Activated CD4-positive, alpha-beta T cell treated with anti-CD3 and anti-CD28 coated beads, Interleukin-2, amount 10 ng/mL, durations not matched to agents 7 days and 5 days (primary cell): ENCODE results near the gene SLC30A2. TPM values are rescaled to one million over a fixed set of nuclear protein-coding genes. Genes with fewer than 3 reads are reported as not detected.
A peak's percentile ranks its signal among the peaks of the same experiment; 100 is the strongest.

Experiments
- CTCF ChIA-PET: fragments of 350-600 bp; sonication (Branson Sonifier 250); formaldehyde crosslinking; loops from one replicate; lab custom pipeline; 2021; ENCODE audit warnings: antibody characterized with exemption; lab: Charles Lee
- POLR2A ChIA-PET: fragments of 350-600 bp; sonication (Branson Sonifier 250); formaldehyde crosslinking; loops from one replicate; lab custom pipeline; 2021; ENCODE audit warnings: antibody characterized with exemption; lab: Charles Lee
- DNase-seq: peaks from one replicate; pipeline ENCODE4 v3.0.0-alpha.2; 2020
- H3K27ac Mint-ChIP-seq: one replicate; pipeline ENCODE4 v1.8.0; 2021; ENCODE audit warnings: mild to moderate bottlenecking, moderate library complexity, mixed read lengths
- H3K27me3 Mint-ChIP-seq: one replicate; pipeline ENCODE4 v1.8.0; 2021; ENCODE audit warnings: mixed read lengths
- H3K36me3 Mint-ChIP-seq: one replicate; pipeline ENCODE4 v1.8.0; 2021; ENCODE audit warnings: low read depth, mixed read lengths
- H3K4me1 Mint-ChIP-seq: one replicate; pipeline ENCODE4 v1.8.0; 2021; ENCODE audit warnings: mixed read lengths
- H3K4me3 Mint-ChIP-seq: one replicate; pipeline ENCODE4 v1.8.0; 2021; ENCODE audit warnings: mild to moderate bottlenecking, moderate library complexity, mixed read lengths
- H3K9me3 Mint-ChIP-seq: one replicate; pipeline ENCODE4 v1.8.0; 2021; ENCODE audit warnings: mixed read lengths
- total RNA-seq, 2 experiments: library from RNA; stranded (reverse); gene quantifications; one replicate each; pipeline ENCODE4 v1.2.3, GENCODE V29; 2021

The SLC30A2 gene
- total RNA-seq, 2 experiments from 2014 or later: not detected

GRCh38 chr1:26015358-26015757 lies 30.6 kb downstream of the SLC30A2 start:
- no peaks in the 10 kb centered on the region for H3K36me3 Mint-ChIP-seq
- no peak overlapping the region for H3K27ac Mint-ChIP-seq
- ChIA-PET CTCF (interaction anchor here (0.7 kb wide), 1 partner anchor 9 kb away, joined by 5 read pairs; no protein-coding TSS in a partner anchor), POLR2A (no interaction called here)
- no peak for DNase-seq
- H3K9me3 Mint-ChIP-seq: no peaks in the 10 kb centered on the region
- no peak overlapping the region for H3K4me3 Mint-ChIP-seq
- peaks cover 2% of the 10 kb centered on the region for H3K27me3 Mint-ChIP-seq
- H3K4me1 Mint-ChIP-seq: peaks cover 9% of the 10 kb centered on the region

- Mint-ChIP-seq H3K27me3 (no peaks in the 10 kb centered on the region), H3K4me3 (no peak overlapping the region), H3K36me3 (no peaks in the 10 kb centered on the region), H3K4me1 (no peaks in the 10 kb centered on the region), H3K27ac (no peak overlapping the region), H3K9me3 (no peaks in the 10 kb centered on the region)
- ChIA-PET POLR2A (no interaction called here), CTCF (interaction anchor here (0.6 to 1.0 kb wide), 3 partner anchors 16 to 119 kb away, joined by 4 read pairs; partner anchors contain the start of gene PAFAH2)
- DNase-seq: no peak
Measured at GRCh38 chr1:26014179-26014578, 31.7 kb downstream of the SLC30A2 start.

- Mint-ChIP-seq H3K27ac (no peak overlapping the region), H3K9me3 (no peaks in the 10 kb centered on the region), H3K4me3 (no peak overlapping the region), H3K36me3 (no peaks in the 10 kb centered on the region), H3K4me1 (no peaks in the 10 kb centered on the region), H3K27me3 (no peaks in the 10 kb centered on the region)
- no peak for DNase-seq
- CTCF ChIA-PET: interaction anchor here (1.2 kb wide), 1 partner anchor 14 kb away, joined by 4 read pairs; no protein-coding TSS in a partner anchor
- POLR2A ChIA-PET: no interaction called here
Measured at GRCh38 chr1:26012864-26013263, 33.1 kb downstream of the SLC30A2 start.

GRCh38 chr1:26010825-26011224 lies 35.1 kb downstream of the SLC30A2 start:
- H3K9me3 Mint-ChIP-seq: no peaks in the 10 kb centered on the region
- H3K27ac Mint-ChIP-seq: peak overlapping the region; percentile 25
- DNase-seq: no peak
- ChIA-PET POLR2A (no interaction called here), CTCF (interaction anchor here (1.2 to 1.3 kb wide), 4 partner anchors 9 to 18 kb away, joined by 3 to 5 read pairs (median 4); partner anchors contain the start of gene PAFAH2)
- peaks cover under 1% of the 10 kb centered on the region for H3K27me3 Mint-ChIP-seq
- no peak overlapping the region for H3K4me3 Mint-ChIP-seq
- H3K4me1 Mint-ChIP-seq: no peaks in the 10 kb centered on the region
- no peaks in the 10 kb centered on the region for H3K36me3 Mint-ChIP-seq

- POLR2A ChIA-PET: no interaction called here
- Mint-ChIP-seq H3K27ac (no peak overlapping the region), H3K9me3 (no peaks in the 10 kb centered on the region), H3K4me3 (no peak overlapping the region), H3K36me3 (no peaks in the 10 kb centered on the region), H3K4me1 (no peaks in the 10 kb centered on the region), H3K27me3 (peaks cover 2% of the 10 kb centered on the region)
- CTCF ChIA-PET: interaction anchor here (1.0 to 1.2 kb wide), 3 partner anchors 10 to 115 kb away, joined by 3 to 5 read pairs (median 4); no protein-coding TSS in a partner anchor
- no peak for DNase-seq
Measured at GRCh38 chr1:26009796-26010447, 36.0 kb downstream of the SLC30A2 start.

- Mint-ChIP-seq H3K27ac (no peak overlapping the region), H3K4me1 (peaks cover 3% of the 10 kb centered on the region), H3K27me3 (peaks cover 8% of the 10 kb centered on the region), H3K9me3 (no peaks in the 10 kb centered on the region), H3K4me3 (no peak overlapping the region), H3K36me3 (no peaks in the 10 kb centered on the region)
- ChIA-PET CTCF (no interaction called here), POLR2A (no interaction called here)
- no peak for DNase-seq
Measured at GRCh38 chr1:26006710-26007109, 39.2 kb downstream of the SLC30A2 start.

GRCh38 chr1:26005434-26006105 lies 40.3 kb downstream of the SLC30A2 start:
- Mint-ChIP-seq H3K4me3 (no peak overlapping the region), H3K4me1 (peaks cover 3% of the 10 kb centered on the region), H3K27ac (no peak overlapping the region), H3K36me3 (no peaks in the 10 kb centered on the region), H3K9me3 (no peaks in the 10 kb centered on the region), H3K27me3 (peaks cover 8% of the 10 kb centered on the region)
- no peak for DNase-seq
- POLR2A ChIA-PET: no interaction called here
- CTCF ChIA-PET: interaction anchor here (1.0 to 1.4 kb wide), 3 partner anchors 9 to 110 kb away, joined by 3 to 9 read pairs (median 3); no protein-coding TSS in a partner anchor

GRCh38 chr1:26003756-26004155 lies 42.2 kb downstream of the SLC30A2 start:
- peaks cover 4% of the 10 kb centered on the region for H3K4me1 Mint-ChIP-seq
- POLR2A ChIA-PET: interaction anchor here (1.3 kb wide), 1 partner anchor 108 kb away, joined by 3 read pairs; no protein-coding TSS in a partner anchor
- H3K27me3 Mint-ChIP-seq: peaks cover 8% of the 10 kb centered on the region
- CTCF ChIA-PET: interaction anchor here (1.3 to 3.2 kb wide), 3 partner anchors 16 to 108 kb away, joined by 3 to 14 read pairs (median 5); no protein-coding TSS in a partner anchor
- DNase-seq: no peak
- H3K36me3 Mint-ChIP-seq: no peaks in the 10 kb centered on the region
- H3K4me3 Mint-ChIP-seq: no peak overlapping the region
- H3K27ac Mint-ChIP-seq: no peak overlapping the region
- no peaks in the 10 kb centered on the region for H3K9me3 Mint-ChIP-seq

GRCh38 chr1:26003262-26003661 lies 42.7 kb downstream of the SLC30A2 start:
- no peak for DNase-seq
- Mint-ChIP-seq H3K27me3 (peaks cover 8% of the 10 kb centered on the region), H3K4me1 (peaks cover 9% of the 10 kb centered on the region), H3K36me3 (no peaks in the 10 kb centered on the region), H3K27ac (no peak overlapping the region), H3K4me3 (no peak overlapping the region), H3K9me3 (no peaks in the 10 kb centered on the region)
- ChIA-PET POLR2A (interaction anchor here (1.3 kb wide), 1 partner anchor 108 kb away, joined by 3 read pairs; no protein-coding TSS in a partner anchor), CTCF (interaction anchor here (1.3 to 3.2 kb wide), 3 partner anchors 15 to 107 kb away, joined by 3 to 14 read pairs (median 5); no protein-coding TSS in a partner anchor)

- Mint-ChIP-seq H3K4me1 (peaks cover 21% of the 10 kb centered on the region), H3K4me3 (no peak overlapping the region)
Measured at GRCh38 chr1:25999041-25999800, 46.7 kb downstream of the SLC30A2 start.

GRCh38 chr1:25997828-25998761 lies 47.8 kb downstream of the SLC30A2 start, which contains the start of gene PAFAH2:
Gene PAFAH2, minus strand, starts transcription at chr1:25998063. Its CDS starts 7,247 bp downstream, at chr1:25990816.
- Mint-ChIP-seq H3K4me3 (peak within 1 kb of the TSS; percentile 94), H3K9me3 (no peaks in the 10 kb centered on the region), H3K36me3 (no peaks in the 10 kb centered on the region), H3K27ac (peak within 1 kb of the TSS; percentile 96), H3K27me3 (peaks cover 2% of the 10 kb centered on the region), H3K4me1 (peaks cover 26% of the 10 kb centered on the region)
- ChIA-PET POLR2A (interaction anchor here (0.5 to 1.9 kb wide), 6 partner anchors 9 to 102 kb away, joined by 3 to 10 read pairs (median 3); no protein-coding TSS in a partner anchor), CTCF (interaction anchor here (0.5 to 7.7 kb wide), 32 partner anchors 9 to 430 kb away, joined by 3 to 154 read pairs (median 4); partner anchors contain the start of genes MTFR1L and STMN1)
- DNase-seq: peak; percentile 98

More at GRCh38 chr1:25999041-25999800, 46.7 kb downstream of the SLC30A2 start:
- H3K9me3 Mint-ChIP-seq: no peaks in the 10 kb centered on the region
- peaks cover 3% of the 10 kb centered on the region for H3K27me3 Mint-ChIP-seq
- CTCF ChIA-PET: interaction anchor here (0.6 to 7.7 kb wide), 7 partner anchors 14 to 151 kb away, joined by 3 to 154 read pairs (median 3); no protein-coding TSS in a partner anchor
- DNase-seq: no peak
- no peaks in the 10 kb centered on the region for H3K36me3 Mint-ChIP-seq
- POLR2A ChIA-PET: interaction anchor here (0.7 kb wide), 1 partner anchor 168 kb away, joined by 3 read pairs; no protein-coding TSS in a partner anchor
- no peak overlapping the region for H3K27ac Mint-ChIP-seq
